Measurements from ENCODE around the gene LIN7A.

- TF ChIP-seq CTCF (IDR thresholded peaks at IDR 0.05; ENCODE audit: borderline replicate concordance, extremely low read depth, low read length, poor library complexity, severe bottlenecking) (no peak), EZH2 (IDR thresholded peaks at IDR 0.05; ENCODE audit: borderline replicate concordance, low read depth, low read length, severe bottlenecking) (no peak)
Observed at GRCh38 chr12:80777587-80777986, 160.1 kb downstream of the LIN7A start.
